Measurements from ENCODE around the gene CHCHD3.

CHCHD3 gene

GRCh38 chr7:132793474-132793873 lies 288.4 kb downstream of the CHCHD3 start:
- no peak for DNase-seq

GRCh38 chr7:132791036-132791435 lies 290.9 kb downstream of the CHCHD3 start:
- DNase-seq = no peak

- no peak for DNase-seq
These were observed 291.8 kb downstream of the CHCHD3 start for GRCh38 chr7:132790104-132790503.

GRCh38 chr7:132789281-132789680 lies 292.6 kb downstream of the CHCHD3 start:
- DNase-seq = no peak

- DNase-seq = no peak
These were observed 296.0 kb downstream of the CHCHD3 start for GRCh38 chr7:132785870-132786269.

- no peak for DNase-seq
These were observed 297.5 kb downstream of the CHCHD3 start for GRCh38 chr7:132784406-132784805.

GRCh38 chr7:132783824-132784223 lies 298.1 kb downstream of the CHCHD3 start:
- no peak for DNase-seq

GRCh38 chr7:132782777-132783640 lies 298.9 kb downstream of the CHCHD3 start:
- no peak for DNase-seq

- no peak for DNase-seq
These were observed 301.1 kb downstream of the CHCHD3 start for GRCh38 chr7:132780822-132781221.

GRCh38 chr7:132779164-132779563 lies 302.7 kb downstream of the CHCHD3 start:
- DNase-seq = no peak

GRCh38 chr7:132778761-132779160 lies 303.1 kb downstream of the CHCHD3 start:
- DNase-seq = no peak

GRCh38 chr7:132777956-132778355 lies 303.9 kb downstream of the CHCHD3 start:
- DNase-seq = no peak

GRCh38 chr7:132777414-132777813 lies 304.5 kb downstream of the CHCHD3 start:
- no peak for DNase-seq

- no peak for DNase-seq
These were observed 305.8 kb downstream of the CHCHD3 start for GRCh38 chr7:132776048-132776620.

GRCh38 chr7:132773527-132773956 lies 308.3 kb downstream of the CHCHD3 start:
- no peak for DNase-seq

- no peak for DNase-seq
These were observed 310.6 kb downstream of the CHCHD3 start for GRCh38 chr7:132771301-132771730.

- no peak for DNase-seq
These were observed 311.8 kb downstream of the CHCHD3 start for GRCh38 chr7:132770055-132770454.

GRCh38 chr7:132769280-132769679 lies 312.6 kb downstream of the CHCHD3 start:
- DNase-seq = no peak

GRCh38 chr7:132768099-132768498 lies 313.8 kb downstream of the CHCHD3 start:
- DNase-seq = no peak

GRCh38 chr7:132767378-132767777 lies 314.5 kb downstream of the CHCHD3 start:
- DNase-seq = no peak

GRCh38 chr7:132766660-132767059 lies 315.2 kb downstream of the CHCHD3 start:
- DNase-seq = no peak

- DNase-seq = no peak
These were observed 316.0 kb downstream of the CHCHD3 start for GRCh38 chr7:132765861-132766260.

- DNase-seq = no peak
These were observed 317.1 kb downstream of the CHCHD3 start for GRCh38 chr7:132764762-132765161.

GRCh38 chr7:132760866-132761265 lies 321.0 kb downstream of the CHCHD3 start:
- no peak for DNase-seq

GRCh38 chr7:132760244-132760623 lies 321.7 kb downstream of the CHCHD3 start:
- no peak for DNase-seq

Data from NCI-H1436 treated with DMSO at 0.1 percent for 48 hours (cell line).